ENCODE measurements around the gene LY9.

- TF ChIP-seq CTCF (conservative IDR thresholded peaks at IDR 0.05) (no peak), ZFX (IDR thresholded peaks at IDR 0.05) (no peak)
These were observed 34.9 kb upstream of the LY9 start for GRCh38 chr1:160761046-160761445.

All from C4-2B (cell line).